ENCODE measurements around the gene MAMDC2.

Gene MAMDC2

GRCh38 chr9:70091572-70091971 lies 47.9 kb downstream of the MAMDC2 start:
- H3K4me3 ChIP-seq (ENCODE audit: insufficient read length, low read depth), result no peak overlapping the region
- TF ChIP-seq SUZ12 (IDR thresholded peaks at IDR 0.05; ENCODE audit: extremely low read depth, insufficient read depth, insufficient read length) (no peak), ZNF274 (IDR thresholded peaks at IDR 0.05; ENCODE audit: low read depth, low read length) (no peak), YY1 (IDR thresholded peaks at IDR 0.05; ENCODE audit: insufficient read depth, insufficient read length) (no peak)
- H3K9ac ChIP-seq (ENCODE audit: insufficient read length, low read depth), result no peak overlapping the region
- no peaks in the 10 kb centered on the region for H3K36me3 ChIP-seq (ENCODE audit: insufficient read depth, insufficient read length, low read length)
- no peaks in the 10 kb centered on the region for H3K4me1 ChIP-seq (ENCODE audit: insufficient read depth, insufficient read length)
- no peak for DNase-seq (ENCODE audit: low read depth, low spot score)
- H3K9me3 ChIP-seq (ENCODE audit: insufficient read depth, low read length), result no peaks in the 10 kb centered on the region
- H3K27me3 ChIP-seq (ENCODE audit: insufficient read depth, insufficient read length), result no peaks in the 10 kb centered on the region

- no peak for DNase-seq (ENCODE audit: low read depth, low spot score)
- H3K9me3 ChIP-seq (ENCODE audit: insufficient read depth, low read length), result no peaks in the 10 kb centered on the region
- no peaks in the 10 kb centered on the region for H3K4me1 ChIP-seq (ENCODE audit: insufficient read depth, insufficient read length)
- no peak overlapping the region for H3K9ac ChIP-seq (ENCODE audit: insufficient read length, low read depth)
- no peaks in the 10 kb centered on the region for H3K36me3 ChIP-seq (ENCODE audit: insufficient read depth, insufficient read length, low read length)
- no peak overlapping the region for H3K4me3 ChIP-seq (ENCODE audit: insufficient read length, low read depth)
- TF ChIP-seq SUZ12 (IDR thresholded peaks at IDR 0.05; ENCODE audit: extremely low read depth, insufficient read depth, insufficient read length) (no peak), YY1 (IDR thresholded peaks at IDR 0.05; ENCODE audit: insufficient read depth, insufficient read length) (no peak), ZNF274 (IDR thresholded peaks at IDR 0.05; ENCODE audit: low read depth, low read length) (no peak)
- H3K27me3 ChIP-seq (ENCODE audit: insufficient read depth, insufficient read length), result no peaks in the 10 kb centered on the region
Observed at GRCh38 chr9:70092190-70092589, 48.5 kb downstream of the MAMDC2 start.

GRCh38 chr9:70093095-70093494 lies 49.4 kb downstream of the MAMDC2 start:
- TF ChIP-seq SUZ12 (IDR thresholded peaks at IDR 0.05; ENCODE audit: extremely low read depth, insufficient read depth, insufficient read length) (no peak), YY1 (IDR thresholded peaks at IDR 0.05; ENCODE audit: insufficient read depth, insufficient read length) (no peak)
- Histone ChIP-seq H3K9me3 (ENCODE audit: insufficient read depth, low read length) (no peaks in the 10 kb centered on the region), H3K9ac (ENCODE audit: insufficient read length, low read depth) (no peak overlapping the region), H3K4me3 (ENCODE audit: insufficient read length, low read depth) (no peak overlapping the region), H3K27me3 (ENCODE audit: insufficient read depth, insufficient read length) (no peaks in the 10 kb centered on the region), H3K36me3 (ENCODE audit: insufficient read depth, insufficient read length, low read length) (no peaks in the 10 kb centered on the region), H3K4me1 (ENCODE audit: insufficient read depth, insufficient read length) (no peaks in the 10 kb centered on the region)
- DNase-seq (ENCODE audit: low read depth, low spot score), result no peak

- Histone ChIP-seq H3K27me3 (ENCODE audit: insufficient read depth, insufficient read length) (no peaks in the 10 kb centered on the region), H3K9me3 (ENCODE audit: insufficient read depth, low read length) (no peaks in the 10 kb centered on the region), H3K4me3 (ENCODE audit: insufficient read length, low read depth) (no peak overlapping the region), H3K36me3 (ENCODE audit: insufficient read depth, insufficient read length, low read length) (no peaks in the 10 kb centered on the region), H3K4me1 (ENCODE audit: insufficient read depth, insufficient read length) (no peaks in the 10 kb centered on the region), H3K9ac (ENCODE audit: insufficient read length, low read depth) (no peak overlapping the region)
- no peak for DNase-seq (ENCODE audit: low read depth, low spot score)
- TF ChIP-seq ZNF274 (IDR thresholded peaks at IDR 0.05; ENCODE audit: low read depth, low read length), result no peak
Observed at GRCh38 chr9:70093944-70094343, 50.3 kb downstream of the MAMDC2 start.

GRCh38 chr9:70094747-70095146 lies 51.1 kb downstream of the MAMDC2 start:
- no peaks in the 10 kb centered on the region for H3K27me3 ChIP-seq (ENCODE audit: insufficient read depth, insufficient read length)
- TF ChIP-seq SUZ12 (IDR thresholded peaks at IDR 0.05; ENCODE audit: extremely low read depth, insufficient read depth, insufficient read length) (no peak), ZNF274 (IDR thresholded peaks at IDR 0.05; ENCODE audit: low read depth, low read length) (no peak), YY1 (IDR thresholded peaks at IDR 0.05; ENCODE audit: insufficient read depth, insufficient read length) (no peak)
- no peaks in the 10 kb centered on the region for H3K36me3 ChIP-seq (ENCODE audit: insufficient read depth, insufficient read length, low read length)
- H3K4me1 ChIP-seq (ENCODE audit: insufficient read depth, insufficient read length), result no peaks in the 10 kb centered on the region
- no peak overlapping the region for H3K4me3 ChIP-seq (ENCODE audit: insufficient read length, low read depth)
- no peak overlapping the region for H3K9ac ChIP-seq (ENCODE audit: insufficient read length, low read depth)
- H3K9me3 ChIP-seq (ENCODE audit: insufficient read depth, low read length), result no peaks in the 10 kb centered on the region
- no peak for DNase-seq (ENCODE audit: low read depth, low spot score)

- no peak for DNase-seq (ENCODE audit: low read depth, low spot score)
- Histone ChIP-seq H3K27me3 (ENCODE audit: insufficient read depth, insufficient read length) (no peaks in the 10 kb centered on the region), H3K9me3 (ENCODE audit: insufficient read depth, low read length) (no peaks in the 10 kb centered on the region), H3K36me3 (ENCODE audit: insufficient read depth, insufficient read length, low read length) (no peaks in the 10 kb centered on the region), H3K4me3 (ENCODE audit: insufficient read length, low read depth) (no peak overlapping the region), H3K9ac (ENCODE audit: insufficient read length, low read depth) (no peak overlapping the region), H3K4me1 (ENCODE audit: insufficient read depth, insufficient read length) (no peaks in the 10 kb centered on the region)
- TF ChIP-seq SUZ12 (IDR thresholded peaks at IDR 0.05; ENCODE audit: extremely low read depth, insufficient read depth, insufficient read length), result no peak
Observed at GRCh38 chr9:70097187-70097586, 53.5 kb downstream of the MAMDC2 start.

- Histone ChIP-seq H3K9me3 (ENCODE audit: insufficient read depth, low read length) (no peaks in the 10 kb centered on the region), H3K9ac (ENCODE audit: insufficient read length, low read depth) (no peak overlapping the region), H3K4me3 (ENCODE audit: insufficient read length, low read depth) (no peak overlapping the region), H3K27me3 (ENCODE audit: insufficient read depth, insufficient read length) (no peaks in the 10 kb centered on the region), H3K36me3 (ENCODE audit: insufficient read depth, insufficient read length, low read length) (no peaks in the 10 kb centered on the region), H3K4me1 (ENCODE audit: insufficient read depth, insufficient read length) (no peaks in the 10 kb centered on the region)
- TF ChIP-seq ZNF274 (IDR thresholded peaks at IDR 0.05; ENCODE audit: low read depth, low read length) (no peak), YY1 (IDR thresholded peaks at IDR 0.05; ENCODE audit: insufficient read depth, insufficient read length) (no peak), SUZ12 (IDR thresholded peaks at IDR 0.05; ENCODE audit: extremely low read depth, insufficient read depth, insufficient read length) (no peak)
- DNase-seq (ENCODE audit: low read depth, low spot score), result no peak
Observed at GRCh38 chr9:70100362-70100761, 56.7 kb downstream of the MAMDC2 start.

GRCh38 chr9:70101265-70101664 lies 57.6 kb downstream of the MAMDC2 start:
- no peak overlapping the region for H3K4me3 ChIP-seq (ENCODE audit: insufficient read length, low read depth)
- no peaks in the 10 kb centered on the region for H3K9me3 ChIP-seq (ENCODE audit: insufficient read depth, low read length)
- TF ChIP-seq YY1 (IDR thresholded peaks at IDR 0.05; ENCODE audit: insufficient read depth, insufficient read length) (no peak), SUZ12 (IDR thresholded peaks at IDR 0.05; ENCODE audit: extremely low read depth, insufficient read depth, insufficient read length) (no peak), ZNF274 (IDR thresholded peaks at IDR 0.05; ENCODE audit: low read depth, low read length) (no peak)
- H3K9ac ChIP-seq (ENCODE audit: insufficient read length, low read depth), result no peak overlapping the region
- no peak for DNase-seq (ENCODE audit: low read depth, low spot score)
- H3K36me3 ChIP-seq (ENCODE audit: insufficient read depth, insufficient read length, low read length), result no peaks in the 10 kb centered on the region
- H3K27me3 ChIP-seq (ENCODE audit: insufficient read depth, insufficient read length), result no peaks in the 10 kb centered on the region
- no peaks in the 10 kb centered on the region for H3K4me1 ChIP-seq (ENCODE audit: insufficient read depth, insufficient read length)
